NB4 (cell line): ENCODE results near the gene SPAG4.

Experiments
- DNase-seq: peaks from one replicate; pipeline ENCODE4 v3.0.0; 2010; ENCODE audit warnings: low read depth
- H3K4me3 ChIP-seq: one replicate; pipeline ENCODE4 v1.5.1; 2011; ENCODE audit warnings: mild to moderate bottlenecking, low read depth, low read length, moderate library complexity
- MYC ChIP-seq: IDR thresholded peaks from 2 replicates; pipeline ENCODE4 v1.6.1; 2011; ENCODE audit warnings: low read depth, low read length
- POLR2A ChIP-seq: IDR thresholded peaks from 2 replicates; pipeline ENCODE4 v1.6.1; 2011; ENCODE audit warnings: mild to moderate bottlenecking; ENCODE audit not compliant: insufficient read length; ENCODE audit errors: extremely low read depth
- TF ChIP-seq, protein P1 (sequence below): IDR thresholded peaks from 2 replicates; pipeline ENCODE4 v1.6.1; 2011; ENCODE audit warnings: low read depth, low read length
- TF ChIP-seq, protein P2 (sequence below): IDR thresholded peaks from one replicate; pipeline ENCODE4 v1.5.1; 2012; ENCODE audit warnings: low read depth, low read length

Gene SPAG4

DNA sequence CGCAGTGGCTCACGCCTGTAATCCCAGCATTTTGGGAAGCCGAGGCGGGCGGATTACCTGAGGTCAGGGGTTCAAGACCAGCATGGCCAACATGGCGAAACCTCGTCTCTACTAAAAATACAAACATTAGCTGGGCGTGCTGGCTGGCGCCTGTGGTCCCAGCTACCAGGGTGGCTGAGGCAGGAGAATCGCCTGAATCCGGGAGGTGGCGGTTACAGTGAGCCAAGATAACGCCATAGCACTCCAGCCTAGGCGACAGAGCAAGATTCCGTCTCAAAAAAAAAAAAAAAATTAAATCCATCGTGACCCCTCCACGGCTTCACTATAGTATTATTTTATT lies 50.3 kb downstream of the SPAG4 start:
- TF ChIP-seq, protein P1, sequence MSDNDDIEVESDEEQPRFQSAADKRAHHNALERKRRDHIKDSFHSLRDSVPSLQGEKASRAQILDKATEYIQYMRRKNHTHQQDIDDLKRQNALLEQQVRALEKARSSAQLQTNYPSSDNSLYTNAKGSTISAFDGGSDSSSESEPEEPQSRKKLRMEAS: no peak
- TF ChIP-seq MYC: no peak
- TF ChIP-seq, protein P2, sequence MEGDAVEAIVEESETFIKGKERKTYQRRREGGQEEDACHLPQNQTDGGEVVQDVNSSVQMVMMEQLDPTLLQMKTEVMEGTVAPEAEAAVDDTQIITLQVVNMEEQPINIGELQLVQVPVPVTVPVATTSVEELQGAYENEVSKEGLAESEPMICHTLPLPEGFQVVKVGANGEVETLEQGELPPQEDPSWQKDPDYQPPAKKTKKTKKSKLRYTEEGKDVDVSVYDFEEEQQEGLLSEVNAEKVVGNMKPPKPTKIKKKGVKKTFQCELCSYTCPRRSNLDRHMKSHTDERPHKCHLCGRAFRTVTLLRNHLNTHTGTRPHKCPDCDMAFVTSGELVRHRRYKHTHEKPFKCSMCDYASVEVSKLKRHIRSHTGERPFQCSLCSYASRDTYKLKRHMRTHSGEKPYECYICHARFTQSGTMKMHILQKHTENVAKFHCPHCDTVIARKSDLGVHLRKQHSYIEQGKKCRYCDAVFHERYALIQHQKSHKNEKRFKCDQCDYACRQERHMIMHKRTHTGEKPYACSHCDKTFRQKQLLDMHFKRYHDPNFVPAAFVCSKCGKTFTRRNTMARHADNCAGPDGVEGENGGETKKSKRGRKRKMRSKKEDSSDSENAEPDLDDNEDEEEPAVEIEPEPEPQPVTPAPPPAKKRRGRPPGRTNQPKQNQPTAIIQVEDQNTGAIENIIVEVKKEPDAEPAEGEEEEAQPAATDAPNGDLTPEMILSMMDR: no peak
- no peak for TF ChIP-seq POLR2A
- no peak for DNase-seq
- no peak overlapping the region for H3K4me3 ChIP-seq

DNA sequence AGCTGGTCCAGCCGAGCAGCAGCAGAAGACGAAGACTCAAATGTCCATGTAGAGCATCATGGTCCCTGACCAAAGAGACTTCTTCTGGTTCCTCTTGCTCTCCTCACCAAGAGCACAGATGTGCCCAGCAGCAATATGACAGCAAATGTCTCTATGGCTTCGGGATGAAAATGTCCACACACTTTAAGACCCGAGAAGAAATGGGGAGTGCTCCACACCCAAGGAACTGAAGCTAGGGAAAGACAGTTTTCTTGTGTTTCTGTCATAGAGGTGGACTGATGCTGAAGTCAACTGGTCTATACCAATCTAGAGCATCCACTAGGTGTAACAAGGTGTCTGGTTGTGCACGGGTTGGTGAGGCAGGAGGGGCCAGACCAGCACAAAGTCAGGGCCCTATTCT lies 53.6 kb downstream of the SPAG4 start:
- no peak overlapping the region for H3K4me3 ChIP-seq
- no peak for TF ChIP-seq MYC
- TF ChIP-seq, protein P1: no peak
- TF ChIP-seq POLR2A: no peak
- TF ChIP-seq, protein P2: no peak
- no peak for DNase-seq

DNA sequence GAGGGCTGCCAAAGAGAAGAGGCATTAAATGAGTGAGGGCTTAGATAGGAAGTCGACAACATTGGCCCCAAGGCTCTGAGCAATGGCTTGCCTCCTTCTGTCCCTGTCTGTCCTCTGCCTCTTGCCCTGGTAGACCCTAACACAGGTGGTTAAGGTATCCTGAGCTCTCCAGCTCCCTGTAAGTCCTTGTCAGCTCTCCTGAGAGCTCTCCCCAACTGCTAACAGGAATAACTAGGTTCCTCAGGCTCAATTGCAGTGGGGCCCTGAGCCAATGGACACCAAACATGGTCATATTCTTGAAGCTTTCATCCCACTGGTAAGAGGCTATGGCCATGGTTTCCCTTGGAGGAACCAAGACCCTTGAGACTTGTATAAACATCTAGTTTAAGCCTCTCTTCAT lies 54.1 kb downstream of the SPAG4 start:
- TF ChIP-seq, protein P2: no peak
- no peak for TF ChIP-seq MYC
- no peak for TF ChIP-seq POLR2A
- TF ChIP-seq, protein P1: no peak
- H3K4me3 ChIP-seq: no peak overlapping the region
- no peak for DNase-seq
